ENCODE data around the gene LDLRAD3.

LDLRAD3 gene

GRCh38 chr11:35927682-35928081 is 16.2 kb upstream of the LDLRAD3 start:
- peak; percentile 71 for DNase-seq

GRCh38 chr11:35928688-35929395 is 15.0 kb upstream of the LDLRAD3 start:
- DNase-seq: no peak

- DNase-seq: no peak
Measured at GRCh38 chr11:35930466-35930865, 13.4 kb upstream of the LDLRAD3 start.

GRCh38 chr11:35932121-35932520 is 11.7 kb upstream of the LDLRAD3 start:
- DNase-seq: no peak

GRCh38 chr11:35932681-35933319 is 11.1 kb upstream of the LDLRAD3 start:
- DNase-seq: peak; percentile 84

GRCh38 chr11:35933320-35933871 is 10.5 kb upstream of the LDLRAD3 start:
- no peak for DNase-seq

- DNase-seq: no peak
Measured at GRCh38 chr11:35934271-35934670, 9.6 kb upstream of the LDLRAD3 start.

GRCh38 chr11:35934981-35935380 is 8.9 kb upstream of the LDLRAD3 start:
- DNase-seq: no peak

- DNase-seq: no peak
Measured at GRCh38 chr11:35935390-35935789, 8.5 kb upstream of the LDLRAD3 start.

- no peak for DNase-seq
Measured at GRCh38 chr11:35937111-35937510, 6.8 kb upstream of the LDLRAD3 start.

GRCh38 chr11:35937700-35938099 is 6.2 kb upstream of the LDLRAD3 start:
- no peak for DNase-seq

GRCh38 chr11:35938231-35938630 is 5.6 kb upstream of the LDLRAD3 start:
- no peak for DNase-seq

GRCh38 chr11:35943309-35943708 is 553 bp upstream of the LDLRAD3 start:
- DNase-seq: no peak

- no peak for DNase-seq
Measured at GRCh38 chr11:35944503-35945136, 758 bp downstream of the LDLRAD3 start.

GRCh38 chr11:35945137-35945518 is 1.3 kb downstream of the LDLRAD3 start:
- no peak for DNase-seq

GRCh38 chr11:35946766-35947165 is 2.9 kb downstream of the LDLRAD3 start:
- no peak for DNase-seq

GRCh38 chr11:35947437-35947836 is 3.6 kb downstream of the LDLRAD3 start:
- no peak for DNase-seq

- DNase-seq: no peak
Measured at GRCh38 chr11:35949242-35949641, 5.4 kb downstream of the LDLRAD3 start.

- no peak for DNase-seq
Measured at GRCh38 chr11:35950082-35950481, 6.2 kb downstream of the LDLRAD3 start.

GRCh38 chr11:35951680-35952079 is 7.8 kb downstream of the LDLRAD3 start:
- peak; percentile 28 for DNase-seq

GRCh38 chr11:35953081-35953760 is 9.4 kb downstream of the LDLRAD3 start:
- DNase-seq: no peak

GRCh38 chr11:35954205-35954604 is 10.3 kb downstream of the LDLRAD3 start:
- DNase-seq: no peak

GRCh38 chr11:35955636-35956035 is 11.8 kb downstream of the LDLRAD3 start:
- DNase-seq: no peak
